Activated T-cell treated with anti-CD3 and anti-CD28 coated beads, Interleukin-2, amount 50 U/mL, for 4 hours (primary cell): ENCODE measurements around the gene C1QTNF8. TPM values are rescaled to one million over a fixed set of nuclear protein-coding genes. Genes with fewer than 3 reads are reported as not detected.

Source experiments
- ATAC-seq, 2 donors: fragments of 200-7000 bp; cut with Tn5 transposase; one replicate each; pipeline ENCODE4 v1.10.0; 2021
- DNase-seq: peaks from one replicate; pipeline ENCODE4 v3.0.0-alpha.2; 2020
- H3K27me3 Mint-ChIP-seq: one replicate; pipeline ENCODE4 v1.8.0; 2021; ENCODE audit warnings: low read depth, mixed read lengths
- H3K36me3 Mint-ChIP-seq: one replicate; pipeline ENCODE4 v1.8.0; 2022; ENCODE audit warnings: mixed read lengths; ENCODE audit not compliant: insufficient read depth
- H3K4me1 Mint-ChIP-seq: one replicate; pipeline ENCODE4 v1.8.0; 2021; ENCODE audit warnings: low read depth, mixed read lengths
- H3K4me3 Mint-ChIP-seq: one replicate; pipeline ENCODE4 v1.8.0; 2021; ENCODE audit warnings: mild to moderate bottlenecking, moderate library complexity, mixed read lengths
- H3K9me3 Mint-ChIP-seq: one replicate; pipeline ENCODE4 v1.8.0; 2021; ENCODE audit warnings: mixed read lengths
- total RNA-seq, 3 donors: library from RNA; stranded (reverse); gene quantifications; one replicate each; pipeline ENCODE4 v1.2.1, GENCODE V29; 2021

The C1QTNF8 gene
- total RNA-seq, 3 donors from 2014 or later: not detected

GRCh38 chr16:1084971-1085370, 11.1 kb downstream of the C1QTNF8 start:
- Mint-ChIP-seq H3K9me3 (peaks cover 14% of the 10 kb centered on the region), H3K4me3 (no peak overlapping the region), H3K36me3 (no peaks in the 10 kb centered on the region), H3K4me1 (no peaks in the 10 kb centered on the region), H3K27me3 (peaks cover 34% of the 10 kb centered on the region)
- no peak for DNase-seq
- no peak for ATAC-seq

DNA sequence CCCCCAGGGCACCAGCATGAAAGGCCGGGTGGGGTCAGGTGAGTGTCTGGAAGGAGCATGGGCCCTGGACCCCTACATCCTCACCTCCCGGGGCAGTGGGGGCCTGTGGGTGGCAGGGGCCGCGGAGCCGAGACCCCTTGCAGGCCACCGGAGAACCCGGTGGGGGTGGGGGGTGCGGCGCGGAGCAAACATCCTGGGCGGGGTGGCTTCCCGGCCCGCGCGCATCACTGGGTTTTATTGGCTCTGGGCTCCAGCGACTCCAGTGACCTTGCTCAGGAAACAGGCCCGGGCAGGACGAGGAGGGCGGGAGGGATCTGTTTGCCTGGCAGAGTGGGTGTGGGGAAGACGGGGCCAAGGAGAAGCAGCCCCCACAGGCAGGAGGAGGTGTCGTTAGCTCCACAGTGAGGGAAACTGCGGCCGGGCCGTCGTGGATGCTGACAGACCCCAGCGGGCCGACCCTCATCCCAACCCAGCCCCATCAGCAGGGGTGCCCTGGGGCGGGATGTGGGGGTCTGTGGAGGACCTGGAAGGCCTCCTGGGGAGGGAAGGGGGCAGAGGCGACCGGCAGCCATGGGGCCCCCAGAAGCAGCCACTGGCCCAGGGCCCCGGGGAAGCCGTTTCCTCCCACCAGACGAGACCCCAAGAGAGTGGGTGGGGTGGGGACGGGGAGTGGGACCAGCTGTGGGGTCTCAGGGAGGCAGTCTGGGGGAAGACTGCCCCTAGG, 12.9 kb downstream of the C1QTNF8 start:
- H3K4me3 Mint-ChIP-seq: no peak overlapping the region
- H3K36me3 Mint-ChIP-seq: no peaks in the 10 kb centered on the region
- H3K4me1 Mint-ChIP-seq: no peaks in the 10 kb centered on the region
- peaks cover 14% of the 10 kb centered on the region for H3K9me3 Mint-ChIP-seq
- ATAC-seq (no peak), DNase-seq (no peak)
- H3K27me3 Mint-ChIP-seq: peaks cover 37% of the 10 kb centered on the region

DNA sequence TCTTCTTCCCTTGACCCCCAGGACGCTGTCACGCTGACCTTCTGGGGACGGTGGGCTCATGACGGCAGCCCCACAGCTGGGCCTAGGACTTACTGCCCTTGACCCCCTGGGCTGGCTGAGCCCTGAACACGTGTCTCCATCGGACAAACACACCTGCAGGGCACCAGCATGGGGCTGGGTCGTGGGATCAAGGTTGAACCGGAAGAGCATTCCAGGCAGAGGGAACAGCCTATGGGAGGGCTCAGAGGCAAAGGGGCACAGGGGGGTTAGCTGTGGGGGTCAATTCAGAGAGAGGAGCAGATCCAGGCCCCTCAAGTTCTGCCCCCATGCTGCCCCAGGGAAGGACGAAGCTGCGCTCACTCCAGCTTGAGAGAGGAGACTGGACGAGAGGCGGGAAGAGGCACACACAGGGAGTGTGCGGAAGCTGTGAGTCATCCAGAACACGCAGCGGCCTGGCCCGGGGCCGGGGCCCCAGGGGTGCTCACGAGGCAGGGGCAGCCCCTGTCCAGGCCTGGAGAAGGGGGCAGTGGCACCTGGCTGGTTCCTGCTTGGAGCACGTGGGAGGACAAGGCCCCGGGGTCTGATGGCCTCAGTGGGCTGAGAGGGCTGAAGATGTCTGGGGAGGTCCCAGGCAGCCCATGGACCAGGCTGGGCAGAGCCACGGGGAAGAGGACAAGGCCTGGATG, 13.6 kb downstream of the C1QTNF8 start:
- Mint-ChIP-seq H3K4me3 (no peak overlapping the region), H3K27me3 (peaks cover 35% of the 10 kb centered on the region), H3K9me3 (peaks cover 14% of the 10 kb centered on the region), H3K36me3 (no peaks in the 10 kb centered on the region), H3K4me1 (no peaks in the 10 kb centered on the region)
- DNase-seq (no peak), ATAC-seq (no peak)

DNA sequence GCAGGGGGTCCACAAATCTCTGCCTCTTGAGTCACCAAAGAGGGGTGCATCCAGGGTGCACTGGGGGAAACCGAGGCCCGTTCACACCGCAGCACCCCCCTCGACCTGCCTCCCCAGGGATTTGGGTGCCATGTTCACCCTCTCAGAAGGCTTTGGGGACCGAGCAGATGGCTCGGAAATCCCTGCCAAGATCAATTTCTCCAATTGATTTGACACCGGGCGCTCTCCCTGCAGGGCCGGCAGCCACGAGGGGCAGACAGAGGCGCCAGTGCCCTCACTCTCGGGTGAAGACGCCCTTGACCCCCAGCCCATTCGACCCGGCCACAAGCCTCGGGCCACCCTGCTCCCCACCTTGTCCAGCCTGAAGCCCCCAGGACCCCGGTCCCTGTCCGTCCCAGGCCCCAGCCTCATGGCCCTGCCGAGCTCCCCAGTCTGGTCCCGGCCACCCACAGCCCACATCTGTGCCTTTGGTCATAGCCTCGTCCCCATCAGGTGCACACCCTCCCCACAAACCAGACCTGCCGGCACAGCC, 14.2 kb downstream of the C1QTNF8 start:
- H3K27me3 Mint-ChIP-seq: peaks cover 39% of the 10 kb centered on the region
- peaks cover 14% of the 10 kb centered on the region for H3K9me3 Mint-ChIP-seq

DNA sequence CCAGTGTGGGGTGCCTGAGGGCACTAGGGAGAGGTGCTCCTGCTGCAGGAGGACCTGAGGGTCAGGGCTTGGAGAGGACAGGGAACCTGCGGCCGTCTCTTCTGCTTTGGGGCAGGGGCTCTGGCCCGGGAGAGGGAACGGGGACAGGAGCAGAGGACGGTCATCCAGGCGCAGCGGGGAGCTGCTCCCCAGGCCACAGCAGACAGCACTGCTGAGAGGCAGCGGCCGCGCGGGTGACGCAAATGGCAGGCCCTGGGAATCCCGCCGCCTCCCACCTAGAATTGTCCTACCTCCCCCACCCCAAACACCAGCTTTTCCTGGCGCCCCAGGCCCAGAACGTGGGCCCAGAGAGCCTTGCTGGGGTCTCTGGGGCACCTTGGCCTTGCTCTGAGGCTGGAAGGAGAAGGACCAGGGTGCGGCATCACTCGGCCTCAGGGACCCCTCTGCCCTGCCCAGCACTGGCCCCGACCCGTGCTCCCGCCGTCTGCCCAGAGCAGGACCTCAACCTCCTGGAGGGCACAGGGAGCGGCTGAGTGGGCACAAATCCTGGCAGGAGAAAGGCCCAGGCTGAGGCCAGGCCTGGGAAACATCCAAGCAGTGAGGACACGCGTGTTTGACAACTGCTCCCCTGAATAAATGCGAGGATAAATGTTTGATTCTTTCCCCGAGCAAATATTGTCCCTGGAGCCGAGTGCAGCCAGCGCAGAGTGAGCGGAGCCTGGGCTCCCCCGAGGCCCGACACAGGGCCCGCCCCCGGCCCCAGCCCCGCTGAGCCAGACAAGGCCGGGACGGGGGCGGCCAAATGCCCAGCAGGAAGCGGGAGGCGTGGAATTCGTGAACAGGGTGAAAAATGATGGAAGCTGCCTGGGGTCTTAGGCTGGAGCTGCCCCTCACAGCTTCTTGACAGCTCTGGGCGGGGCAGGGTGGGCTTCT, 15.0 kb downstream of the C1QTNF8 start:
- no peak for DNase-seq
- Mint-ChIP-seq H3K9me3 (peaks cover 14% of the 10 kb centered on the region), H3K36me3 (no peaks in the 10 kb centered on the region), H3K4me3 (no peak overlapping the region), H3K27me3 (peaks cover 44% of the 10 kb centered on the region), H3K4me1 (no peaks in the 10 kb centered on the region)
- no peak for ATAC-seq

More for the DNA sequence above, 14.2 kb downstream of the C1QTNF8 start:
- ATAC-seq (no peak), DNase-seq (no peak)
- H3K4me1 Mint-ChIP-seq: no peaks in the 10 kb centered on the region
- H3K36me3 Mint-ChIP-seq: no peaks in the 10 kb centered on the region
- no peak overlapping the region for H3K4me3 Mint-ChIP-seq

DNA sequence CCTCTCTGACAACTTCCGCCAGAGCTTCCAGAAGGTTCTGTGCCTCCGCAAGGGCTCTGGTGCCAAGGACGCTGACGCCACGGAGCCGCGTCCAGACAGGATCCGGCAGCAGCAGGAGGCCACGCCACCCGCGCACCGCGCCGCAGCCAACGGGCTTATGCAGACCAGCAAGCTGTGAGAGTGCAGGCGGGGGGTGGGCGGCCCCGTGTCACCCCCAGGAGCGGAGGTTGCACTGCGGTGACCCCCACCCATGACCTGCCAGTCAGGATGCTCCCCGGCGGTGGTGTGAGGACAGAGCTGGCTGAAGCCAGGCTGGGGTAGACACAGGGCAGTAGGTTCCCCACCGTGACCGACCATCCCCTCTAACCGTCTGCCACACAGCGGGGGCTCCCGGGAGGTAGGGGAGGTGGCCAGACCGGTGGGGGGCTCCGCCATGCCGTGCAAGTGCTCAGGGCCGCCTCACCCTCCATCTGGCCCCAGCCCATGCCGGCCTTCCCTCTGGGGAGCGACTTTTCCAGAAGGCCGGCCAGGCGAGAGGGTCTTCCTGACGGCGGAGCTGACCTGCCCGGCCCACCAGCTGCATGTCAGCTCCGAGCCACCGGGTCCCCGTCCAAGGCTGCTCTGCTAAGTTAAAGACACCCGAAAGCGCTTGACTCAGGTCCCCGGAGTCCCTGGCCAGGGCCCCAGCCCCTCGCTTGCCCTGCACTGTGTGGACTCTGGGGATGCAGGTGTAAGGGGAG, 16.1 kb downstream of the C1QTNF8 start:
- DNase-seq (no peak), ATAC-seq (no peak)
- peaks cover 42% of the 10 kb centered on the region for H3K27me3 Mint-ChIP-seq
- H3K36me3 Mint-ChIP-seq: no peaks in the 10 kb centered on the region
- no peak overlapping the region for H3K4me3 Mint-ChIP-seq
- peaks cover 5% of the 10 kb centered on the region for H3K9me3 Mint-ChIP-seq
- no peaks in the 10 kb centered on the region for H3K4me1 Mint-ChIP-seq

DNA sequence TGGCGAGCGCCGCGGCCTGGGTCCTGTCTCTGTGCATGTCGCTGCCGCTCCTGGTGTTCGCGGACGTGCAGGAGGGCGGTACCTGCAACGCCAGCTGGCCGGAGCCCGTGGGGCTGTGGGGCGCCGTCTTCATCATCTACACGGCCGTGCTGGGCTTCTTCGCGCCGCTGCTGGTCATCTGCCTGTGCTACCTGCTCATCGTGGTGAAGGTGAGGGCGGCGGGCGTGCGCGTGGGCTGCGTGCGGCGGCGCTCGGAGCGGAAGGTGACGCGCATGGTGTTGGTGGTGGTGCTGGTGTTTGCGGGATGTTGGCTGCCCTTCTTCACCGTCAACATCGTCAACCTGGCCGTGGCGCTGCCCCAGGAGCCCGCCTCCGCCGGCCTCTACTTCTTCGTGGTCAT, 16.7 kb downstream of the C1QTNF8 start:
- ATAC-seq (no peak), DNase-seq (no peak)
- peaks cover 38% of the 10 kb centered on the region for H3K27me3 Mint-ChIP-seq
- no peaks in the 10 kb centered on the region for H3K9me3 Mint-ChIP-seq
- no peak overlapping the region for H3K4me3 Mint-ChIP-seq
- H3K36me3 Mint-ChIP-seq: no peaks in the 10 kb centered on the region
- H3K4me1 Mint-ChIP-seq: no peaks in the 10 kb centered on the region

- ATAC-seq (no peak), DNase-seq (no peak)
- no peak overlapping the region for H3K4me3 Mint-ChIP-seq
- no peaks in the 10 kb centered on the region for H3K9me3 Mint-ChIP-seq
- peaks cover 33% of the 10 kb centered on the region for H3K27me3 Mint-ChIP-seq
- no peaks in the 10 kb centered on the region for H3K4me1 Mint-ChIP-seq
- H3K36me3 Mint-ChIP-seq: no peaks in the 10 kb centered on the region
Observed at GRCh38 chr16:1078579-1079021, 17.4 kb downstream of the C1QTNF8 start.

DNA sequence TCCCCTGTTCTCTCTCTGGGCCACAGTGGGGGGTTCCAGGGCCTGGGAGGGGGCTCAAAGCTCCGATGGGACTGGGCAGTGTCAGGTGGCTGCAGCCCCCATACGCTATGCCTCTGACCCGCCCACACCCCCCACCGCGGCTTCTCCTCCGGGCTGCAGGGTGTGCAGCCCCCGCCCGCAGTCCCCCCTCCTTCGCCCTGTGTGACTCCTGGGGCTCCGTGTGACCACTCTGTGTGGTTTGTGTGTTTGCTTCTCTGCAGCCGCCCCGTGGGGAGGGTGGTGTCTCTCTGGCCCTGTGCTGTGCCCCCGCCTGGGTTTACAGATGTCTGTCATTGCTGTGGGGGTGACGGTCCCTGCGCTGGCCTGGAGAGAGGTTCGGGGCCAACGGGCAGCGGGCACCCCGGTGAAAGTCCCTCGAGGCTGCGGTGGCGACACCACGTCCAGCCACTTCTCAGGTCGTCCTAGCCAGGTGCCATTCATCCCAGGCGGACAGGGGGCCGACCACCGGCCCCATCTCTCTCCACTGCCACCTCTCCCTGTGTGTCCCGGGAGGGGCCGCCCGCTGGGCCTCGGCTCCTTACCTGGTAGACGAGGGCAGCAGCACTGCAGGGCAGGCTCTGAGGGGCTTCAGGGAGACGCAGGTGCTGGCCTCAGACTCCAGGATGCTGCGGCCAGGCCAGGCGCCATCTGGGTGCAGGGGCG, 18.0 kb downstream of the C1QTNF8 start:
- no peaks in the 10 kb centered on the region for H3K9me3 Mint-ChIP-seq
- no peaks in the 10 kb centered on the region for H3K4me1 Mint-ChIP-seq

DNA sequence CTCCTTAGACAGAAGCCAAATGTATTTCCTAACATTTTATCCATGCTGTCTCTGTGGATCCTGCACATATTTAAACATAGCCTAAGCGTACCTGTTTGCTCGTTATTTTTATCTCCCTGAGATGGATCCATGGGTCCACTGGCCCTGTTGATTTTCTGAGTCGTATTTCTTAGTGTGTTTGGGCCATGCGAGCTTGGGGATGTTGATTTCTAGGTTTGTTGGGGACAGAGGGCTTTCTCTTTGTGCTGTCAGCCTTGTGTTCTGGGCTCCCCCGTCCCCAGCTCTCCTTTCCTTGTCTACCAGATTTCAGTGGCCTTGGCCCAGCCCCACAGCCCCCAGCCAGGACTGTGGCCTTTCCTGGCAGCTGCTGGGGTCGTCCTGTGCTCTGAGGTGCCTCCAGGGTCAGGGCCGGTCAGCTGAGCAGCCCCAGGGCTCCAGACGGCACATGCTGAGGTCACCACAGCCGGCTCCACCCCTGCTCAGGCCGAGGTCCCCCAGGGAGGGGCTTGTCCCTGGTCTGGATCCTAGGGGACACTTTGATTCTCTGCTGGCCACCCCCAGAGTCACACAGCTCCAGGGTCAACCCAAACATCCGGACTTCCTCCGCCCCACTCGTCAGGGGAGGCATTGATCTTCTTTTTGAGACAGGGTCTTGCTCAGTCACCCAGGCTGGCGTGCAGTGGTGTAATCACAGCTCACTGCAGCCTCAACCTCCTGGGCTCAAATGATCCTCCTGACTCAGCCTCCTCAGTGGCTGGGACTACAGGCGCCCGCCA, 19.1 kb downstream of the C1QTNF8 start:
- Mint-ChIP-seq H3K36me3 (no peaks in the 10 kb centered on the region), H3K27me3 (peaks cover 32% of the 10 kb centered on the region), H3K4me3 (no peak overlapping the region), H3K9me3 (no peaks in the 10 kb centered on the region), H3K4me1 (no peaks in the 10 kb centered on the region)
- ATAC-seq (no peak), DNase-seq (no peak)

More for the DNA sequence above, 18.0 kb downstream of the C1QTNF8 start:
- ATAC-seq (no peak), DNase-seq (no peak)
- Mint-ChIP-seq H3K27me3 (peaks cover 33% of the 10 kb centered on the region), H3K36me3 (no peaks in the 10 kb centered on the region), H3K4me3 (no peak overlapping the region)

DNA sequence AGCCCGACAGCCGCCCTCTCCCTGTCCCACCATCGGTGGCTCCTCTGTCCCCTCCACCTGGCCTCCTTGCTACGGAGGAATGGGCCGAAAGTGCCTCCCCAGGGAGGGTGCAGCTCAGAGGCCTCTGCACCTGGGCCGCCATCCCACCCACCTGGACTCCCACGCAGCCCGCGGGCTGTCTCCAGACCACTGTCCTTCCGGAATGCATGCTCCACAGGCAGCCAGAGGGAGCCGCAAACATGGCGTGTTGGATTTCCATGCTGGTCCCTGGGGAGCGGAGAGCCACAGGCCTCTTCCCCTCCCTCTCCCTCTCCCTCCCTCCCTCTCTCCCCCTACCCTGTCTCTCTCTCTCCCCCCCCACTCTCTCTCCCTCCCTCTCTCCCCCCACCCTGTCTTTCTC, 20.5 kb downstream of the C1QTNF8 start:
- Mint-ChIP-seq H3K4me3 (no peak overlapping the region), H3K4me1 (no peaks in the 10 kb centered on the region), H3K9me3 (no peaks in the 10 kb centered on the region), H3K27me3 (peaks cover 33% of the 10 kb centered on the region), H3K36me3 (no peaks in the 10 kb centered on the region)
- DNase-seq: no peak
- ATAC-seq: no peak

DNA sequence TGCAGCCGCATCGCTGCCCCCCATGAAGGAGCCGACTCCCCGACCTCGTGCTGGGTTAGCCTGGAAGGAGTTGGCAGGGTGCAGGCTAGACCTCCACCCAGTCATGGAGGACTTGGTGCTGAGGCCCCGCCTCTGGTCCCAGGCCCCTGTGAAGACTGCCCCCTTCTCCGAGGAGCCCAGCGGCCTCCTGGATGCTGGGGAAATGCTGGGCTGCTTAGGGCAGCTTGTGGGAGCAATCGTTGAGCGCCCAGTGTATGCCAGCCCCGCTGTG, 21.7 kb downstream of the C1QTNF8 start:
- no peak overlapping the region for H3K4me3 Mint-ChIP-seq
- peaks cover 37% of the 10 kb centered on the region for H3K27me3 Mint-ChIP-seq
- H3K36me3 Mint-ChIP-seq: no peaks in the 10 kb centered on the region
- no peak for ATAC-seq
- no peaks in the 10 kb centered on the region for H3K9me3 Mint-ChIP-seq
- DNase-seq: no peak
- H3K4me1 Mint-ChIP-seq: no peaks in the 10 kb centered on the region
